ENCODE data around the gene GIPR. TPM values are rescaled to one million over a fixed set of nuclear protein-coding genes. Genes with fewer than 3 reads are reported as not detected.

GIPR gene
- total and polyA plus RNA-seq, 2 of the 13 experiments (the other 11 are each of a cell fraction or from before 2014, with no cell fraction given): 0.15 to 1.2 TPM

GRCh38 chr19:45667620-45668341, at the start of gene GIPR (continued):
- TF ChIP-seq TFE3 (CRISPR knock-in tag; IDR thresholded peaks at IDR 0.05) (no peak), FOXC1 (CRISPR knock-in tag; IDR thresholded peaks at IDR 0.05; ENCODE audit: borderline replicate concordance) (no peak), CREBL2 (CRISPR knock-in tag; IDR thresholded peaks at IDR 0.05; ENCODE audit: borderline replicate concordance) (no peak), POLR2A (IDR thresholded peaks at IDR 0.05; ENCODE audit: insufficient read depth in 1 of 2, low read depth in 2 of 2, low read length in 2 of 2) (peak in 1 of 2 experiments; percentile 21; a peak in 1 of 4 replicates), SAP130 (CRISPR knock-in tag; IDR thresholded peaks at IDR 0.05; ENCODE audit: low read depth) (peak; percentile 53), FOXP4 (CRISPR knock-in tag; IDR thresholded peaks at IDR 0.05) (no peak), HIVEP1 (CRISPR knock-in tag; IDR thresholded peaks at IDR 0.05) (no peak), SP1 (IDR thresholded peaks at IDR 0.05) (no peak), SP1 (CRISPR knock-in tag; IDR thresholded peaks at IDR 0.05) (peak; percentile 41; the same call in 1 of the 2 replicates), FOXM1 (CRISPR knock-in tag; IDR thresholded peaks at IDR 0.05) (no peak), GABPA (IDR thresholded peaks at IDR 0.05; ENCODE audit: low read depth, low read length) (no peak), GABPA (CRISPR knock-in tag; IDR thresholded peaks at IDR 0.05; ENCODE audit: low read depth) (peak; percentile 25; the same call in 1 of the 2 replicates), CC2D1A (CRISPR knock-in tag; IDR thresholded peaks at IDR 0.05) (no peak), NFAT5 (CRISPR knock-in tag; IDR thresholded peaks at IDR 0.05) (no peak), SP5 (CRISPR knock-in tag; IDR thresholded peaks at IDR 0.05; ENCODE audit: borderline replicate concordance, low read depth) (0 out of 2 replicates have a peak, but pooled peaks have one; percentile 32), ZNF329 (CRISPR knock-in tag; IDR thresholded peaks at IDR 0.05; ENCODE audit: low read depth) (no peak), SALL2 (CRISPR knock-in tag; IDR thresholded peaks at IDR 0.05) (0 out of 2 replicates have a peak, but pooled peaks have one; percentile 11), SMARCC2 (IDR thresholded peaks at IDR 0.05) (no peak), ZBTB42 (CRISPR knock-in tag; IDR thresholded peaks at IDR 0.05) (no peak)
